ENCODE data around the gene SAYSD1.

The SAYSD1 gene

GRCh38 chr6:39102071-39102820 lies 12.7 kb downstream of the SAYSD1 start:
- Histone ChIP-seq H3F3A (ENCODE audit: control insufficient read depth, insufficient read depth) (no peaks in the 10 kb centered on the region), H3K4me3 (ENCODE audit: low read length) (no peak overlapping the region), H4K20me1 (ENCODE audit: control insufficient read depth, insufficient read depth, low read depth, low read length) (no peaks in the 10 kb centered on the region), H3K4me2 (ENCODE audit: low read length) (no peak overlapping the region), H3K9me2 (replicated peaks; ENCODE audit: control insufficient read depth, low read length) (no peaks in the 10 kb centered on the region), H3K4me1 (ENCODE audit: control insufficient read depth, low read length) (no peaks in the 10 kb centered on the region), H3K27ac (ENCODE audit: low read depth, low read length) (no peak overlapping the region), H3K36me3 (ENCODE audit: control insufficient read depth, low read length) (peaks cover 5% of the 10 kb centered on the region; the same call in 1 of the 2 replicates), H3K79me2 (ENCODE audit: control insufficient read depth, low read length) (no peaks in the 10 kb centered on the region), H3K27me3 (ENCODE audit: control insufficient read depth, low read length) (no peaks in the 10 kb centered on the region), H3K9me3 (ENCODE audit: control insufficient read depth, insufficient read depth, low read length) (no peaks in the 10 kb centered on the region)
- no peak for TF ChIP-seq EZH2phosphoT487 (IDR thresholded peaks at IDR 0.05; ENCODE audit: borderline replicate concordance, low read length)
- TF ChIP-seq CTCF (IDR thresholded peaks at IDR 0.05; ENCODE audit: low read depth, low read length, poor library complexity, severe bottlenecking): peak; percentile 39

DNA sequence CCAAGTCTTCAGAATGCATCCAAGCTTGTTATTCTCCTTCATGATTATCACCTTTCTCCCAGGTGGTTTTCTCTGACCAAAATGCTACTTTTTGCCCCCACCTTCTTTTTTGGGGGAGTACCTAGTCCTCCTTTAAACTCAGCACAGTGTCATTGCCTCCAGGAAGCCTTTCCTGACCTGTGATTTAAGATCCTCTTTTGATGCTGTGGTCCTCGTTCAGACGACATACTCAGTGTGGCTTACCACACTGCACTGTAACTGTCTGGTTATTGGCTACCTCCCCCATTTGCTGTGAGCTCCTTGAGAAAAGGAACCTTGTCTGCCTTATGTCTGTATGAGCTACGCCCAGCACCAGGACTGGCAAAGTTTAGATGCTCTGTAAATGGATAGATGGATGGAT lies 14.6 kb downstream of the SAYSD1 start:
- H3K9me3 ChIP-seq (ENCODE audit: control insufficient read depth, insufficient read depth, low read length): no peaks in the 10 kb centered on the region
- TF ChIP-seq CTCF (IDR thresholded peaks at IDR 0.05; ENCODE audit: low read depth, low read length, poor library complexity, severe bottlenecking) (no peak), EZH2phosphoT487 (IDR thresholded peaks at IDR 0.05; ENCODE audit: borderline replicate concordance, low read length) (no peak)
- no peaks in the 10 kb centered on the region for H3F3A ChIP-seq (ENCODE audit: control insufficient read depth, insufficient read depth)
- no peaks in the 10 kb centered on the region for H4K20me1 ChIP-seq (ENCODE audit: control insufficient read depth, insufficient read depth, low read depth, low read length)
- H3K36me3 ChIP-seq (ENCODE audit: control insufficient read depth, low read length): peaks cover 5% of the 10 kb centered on the region; the same call in 1 of the 2 replicates
- no peak overlapping the region for H3K4me3 ChIP-seq (ENCODE audit: low read length)
- H3K9me2 ChIP-seq (replicated peaks; ENCODE audit: control insufficient read depth, low read length): no peaks in the 10 kb centered on the region
- H3K4me1 ChIP-seq (ENCODE audit: control insufficient read depth, low read length): no peaks in the 10 kb centered on the region
- no peaks in the 10 kb centered on the region for H3K27me3 ChIP-seq (ENCODE audit: control insufficient read depth, low read length)
- H3K4me2 ChIP-seq (ENCODE audit: low read length): no peak overlapping the region
- no peak overlapping the region for H3K27ac ChIP-seq (ENCODE audit: low read depth, low read length)
- no peaks in the 10 kb centered on the region for H3K79me2 ChIP-seq (ENCODE audit: control insufficient read depth, low read length)

DNA sequence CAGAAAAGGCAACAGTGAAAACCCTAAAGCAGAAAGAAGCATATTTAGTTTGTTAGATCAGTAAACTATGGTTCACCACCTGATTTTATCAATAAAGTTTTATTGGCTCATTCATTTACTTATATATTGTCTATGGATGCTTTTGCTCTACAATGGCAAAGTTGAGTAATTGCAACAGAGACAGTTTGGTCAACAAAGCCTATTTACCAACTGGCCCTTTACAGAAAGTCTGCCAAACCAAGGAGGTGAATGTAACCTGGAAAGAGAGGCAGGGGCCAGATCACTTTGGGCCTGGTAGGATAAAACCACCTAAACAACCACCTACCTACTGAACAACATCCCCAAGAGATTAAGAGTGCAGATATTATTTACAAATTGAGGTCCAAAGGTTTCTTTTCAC lies 19.4 kb downstream of the SAYSD1 start:
- no peaks in the 10 kb centered on the region for H3K9me3 ChIP-seq (ENCODE audit: control insufficient read depth, insufficient read depth, low read length)
- no peak overlapping the region for H3K27ac ChIP-seq (ENCODE audit: low read depth, low read length)
- no peaks in the 10 kb centered on the region for H3F3A ChIP-seq (ENCODE audit: control insufficient read depth, insufficient read depth)
- no peaks in the 10 kb centered on the region for H3K79me2 ChIP-seq (ENCODE audit: control insufficient read depth, low read length)
- no peak for TF ChIP-seq EZH2phosphoT487 (IDR thresholded peaks at IDR 0.05; ENCODE audit: borderline replicate concordance, low read length)
- H3K4me1 ChIP-seq (ENCODE audit: control insufficient read depth, low read length): no peaks in the 10 kb centered on the region
- no peak overlapping the region for H3K4me2 ChIP-seq (ENCODE audit: low read length)
- H3K27me3 ChIP-seq (ENCODE audit: control insufficient read depth, low read length): peaks cover 11% of the 10 kb centered on the region
- H3K4me3 ChIP-seq (ENCODE audit: low read length): no peak overlapping the region
- H3K9me2 ChIP-seq (replicated peaks; ENCODE audit: control insufficient read depth, low read length): no peaks in the 10 kb centered on the region
- H3K36me3 ChIP-seq (ENCODE audit: control insufficient read depth, low read length): no peaks in the 10 kb centered on the region
- H4K20me1 ChIP-seq (ENCODE audit: control insufficient read depth, insufficient read depth, low read depth, low read length): no peaks in the 10 kb centered on the region

GRCh38 chr6:39093149-39093708 lies 21.8 kb downstream of the SAYSD1 start:
- no peaks in the 10 kb centered on the region for H3F3A ChIP-seq (ENCODE audit: control insufficient read depth, insufficient read depth)

More at GRCh38 chr6:39093149-39093708, 21.8 kb downstream of the SAYSD1 start:
- H3K9me3 ChIP-seq (ENCODE audit: control insufficient read depth, insufficient read depth, low read length): no peaks in the 10 kb centered on the region
- H3K4me2 ChIP-seq (ENCODE audit: low read length): no peak overlapping the region
- H3K79me2 ChIP-seq (ENCODE audit: control insufficient read depth, low read length): no peaks in the 10 kb centered on the region
- TF ChIP-seq CTCF (IDR thresholded peaks at IDR 0.05; ENCODE audit: low read depth, low read length, poor library complexity, severe bottlenecking) (no peak), EZH2phosphoT487 (IDR thresholded peaks at IDR 0.05; ENCODE audit: borderline replicate concordance, low read length) (no peak)
- no peak overlapping the region for H3K4me3 ChIP-seq (ENCODE audit: low read length)
- H3K36me3 ChIP-seq (ENCODE audit: control insufficient read depth, low read length): no peaks in the 10 kb centered on the region
- H3K27ac ChIP-seq (ENCODE audit: low read depth, low read length): no peak overlapping the region
- no peaks in the 10 kb centered on the region for H4K20me1 ChIP-seq (ENCODE audit: control insufficient read depth, insufficient read depth, low read depth, low read length)
- H3K9me2 ChIP-seq (replicated peaks; ENCODE audit: control insufficient read depth, low read length): no peaks in the 10 kb centered on the region
- H3K27me3 ChIP-seq (ENCODE audit: control insufficient read depth, low read length): peaks cover 25% of the 10 kb centered on the region
- H3K4me1 ChIP-seq (ENCODE audit: control insufficient read depth, low read length): no peaks in the 10 kb centered on the region
